Measurements from ENCODE around the gene COMTD1. TPM values are rescaled to one million over a fixed set of nuclear protein-coding genes. Genes with fewer than 3 reads are reported as not detected.

Gene COMTD1
- polyA plus RNA-seq, 3 donors = 15.6 to 16.5 (median 16.1) TPM

DNA sequence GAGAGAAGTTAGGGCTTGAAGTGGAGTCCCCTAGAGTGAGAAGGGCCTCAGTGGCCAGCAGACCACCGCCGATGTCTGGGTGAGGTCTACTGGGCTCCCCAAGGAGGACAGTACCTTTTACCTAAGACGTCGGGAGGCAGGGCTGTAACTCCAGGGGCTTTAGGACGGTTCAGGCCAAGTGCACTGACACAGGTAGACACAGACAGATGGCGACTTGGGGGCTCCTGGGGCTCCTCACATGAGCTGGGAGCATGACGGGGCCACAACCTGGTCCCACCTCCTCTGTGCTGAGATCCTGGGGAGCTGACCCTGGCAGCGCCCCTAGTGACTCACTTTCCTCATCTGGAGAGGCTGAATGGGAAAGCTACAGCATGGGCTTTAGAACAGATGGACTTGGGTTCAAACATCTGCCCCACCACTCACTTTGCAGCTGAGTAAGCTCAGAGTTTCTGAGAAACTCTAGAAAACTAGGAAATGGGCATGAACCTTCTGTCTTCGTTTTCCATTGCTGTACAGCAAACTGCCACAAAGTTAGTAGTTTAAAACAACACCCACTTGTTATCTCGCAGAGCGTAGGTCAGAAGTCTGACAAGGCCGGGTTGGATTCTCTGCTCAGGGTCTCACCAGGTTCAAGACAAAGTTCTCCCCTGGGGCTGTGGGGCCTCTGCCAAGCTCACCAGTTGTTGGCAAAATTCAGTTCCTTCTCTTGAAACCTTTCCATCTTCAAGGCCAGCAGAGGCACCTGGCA lies 4.7 kb upstream of the COMTD1 start:
- Histone ChIP-seq H3K4me1 (ENCODE audit: control insufficient read depth in 1 of 2, insufficient read depth in 2 of 2, low read length in 2 of 2) (peaks cover 0 to 5% of the 10 kb centered on the region in 2 donors), H3K27ac (ENCODE audit: low read depth in 1 of 2, low read length in 2 of 2) (no peak overlapping the region), H3K4me3 (replicated peaks in 1 of 3; ENCODE audit: low read depth in 2 of 3, low read length in 3 of 3) (no peak overlapping the region), H3K27me3 (ENCODE audit: control insufficient read depth in 2 of 2, insufficient read depth in 2 of 2, low read length in 2 of 2) (no peaks in the 10 kb centered on the region), H3K36me3 (replicated peaks in 1 of 2; ENCODE audit: control insufficient read depth in 1 of 2, insufficient read depth in 2 of 2, low read length in 2 of 2) (no peaks in the 10 kb centered on the region), H3K9ac (ENCODE audit: insufficient read depth, low read length, poor library complexity, severe bottlenecking) (no peak overlapping the region), H3K9me3 (replicated peaks in 1 of 2; ENCODE audit: control insufficient read depth in 1 of 2, insufficient read depth in 1 of 2, low read length in 2 of 2) (no peaks in the 10 kb centered on the region), H4K20me1 (ENCODE audit: insufficient read depth, low read length) (no peaks in the 10 kb centered on the region), H2AFZ (ENCODE audit: insufficient read depth, low read depth, low read length, poor library complexity, severe bottlenecking) (no peak overlapping the region), H3K4me2 (replicated peaks; ENCODE audit: extremely low read depth, low read length, poor library complexity, severe bottlenecking) (no peak overlapping the region), H3K79me2 (ENCODE audit: insufficient read depth, low read length) (no peaks in the 10 kb centered on the region)
- H3K36me3 Mint-ChIP-seq = no peaks in the 10 kb centered on the region
- H3K9me3 Mint-ChIP-seq = no peaks in the 10 kb centered on the region
- intact Hi-C loops (cut with micrococcal nuclease) = no loop called here
- no peak overlapping the region for H3K4me3 Mint-ChIP-seq
- TF ChIP-seq, protein P1, sequence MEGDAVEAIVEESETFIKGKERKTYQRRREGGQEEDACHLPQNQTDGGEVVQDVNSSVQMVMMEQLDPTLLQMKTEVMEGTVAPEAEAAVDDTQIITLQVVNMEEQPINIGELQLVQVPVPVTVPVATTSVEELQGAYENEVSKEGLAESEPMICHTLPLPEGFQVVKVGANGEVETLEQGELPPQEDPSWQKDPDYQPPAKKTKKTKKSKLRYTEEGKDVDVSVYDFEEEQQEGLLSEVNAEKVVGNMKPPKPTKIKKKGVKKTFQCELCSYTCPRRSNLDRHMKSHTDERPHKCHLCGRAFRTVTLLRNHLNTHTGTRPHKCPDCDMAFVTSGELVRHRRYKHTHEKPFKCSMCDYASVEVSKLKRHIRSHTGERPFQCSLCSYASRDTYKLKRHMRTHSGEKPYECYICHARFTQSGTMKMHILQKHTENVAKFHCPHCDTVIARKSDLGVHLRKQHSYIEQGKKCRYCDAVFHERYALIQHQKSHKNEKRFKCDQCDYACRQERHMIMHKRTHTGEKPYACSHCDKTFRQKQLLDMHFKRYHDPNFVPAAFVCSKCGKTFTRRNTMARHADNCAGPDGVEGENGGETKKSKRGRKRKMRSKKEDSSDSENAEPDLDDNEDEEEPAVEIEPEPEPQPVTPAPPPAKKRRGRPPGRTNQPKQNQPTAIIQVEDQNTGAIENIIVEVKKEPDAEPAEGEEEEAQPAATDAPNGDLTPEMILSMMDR (IDR thresholded peaks at IDR 0.05) = no peak
- H3K4me1 Mint-ChIP-seq = peaks cover 3% of the 10 kb centered on the region
- DNase-seq = no peak
- WGBS (ENCODE audit: insufficient coverage) = 96% methylated on average over 12 of the region's 12 CpGs
- H3K27ac Mint-ChIP-seq = peak overlapping the region in 2 of 7 donors; percentile 52 to 78
- peaks cover 0 to 7% (median 1%) of the 10 kb centered on the region in 3 donors for H3K27me3 Mint-ChIP-seq (ENCODE audit: low read depth in 3 of 3)

DNA sequence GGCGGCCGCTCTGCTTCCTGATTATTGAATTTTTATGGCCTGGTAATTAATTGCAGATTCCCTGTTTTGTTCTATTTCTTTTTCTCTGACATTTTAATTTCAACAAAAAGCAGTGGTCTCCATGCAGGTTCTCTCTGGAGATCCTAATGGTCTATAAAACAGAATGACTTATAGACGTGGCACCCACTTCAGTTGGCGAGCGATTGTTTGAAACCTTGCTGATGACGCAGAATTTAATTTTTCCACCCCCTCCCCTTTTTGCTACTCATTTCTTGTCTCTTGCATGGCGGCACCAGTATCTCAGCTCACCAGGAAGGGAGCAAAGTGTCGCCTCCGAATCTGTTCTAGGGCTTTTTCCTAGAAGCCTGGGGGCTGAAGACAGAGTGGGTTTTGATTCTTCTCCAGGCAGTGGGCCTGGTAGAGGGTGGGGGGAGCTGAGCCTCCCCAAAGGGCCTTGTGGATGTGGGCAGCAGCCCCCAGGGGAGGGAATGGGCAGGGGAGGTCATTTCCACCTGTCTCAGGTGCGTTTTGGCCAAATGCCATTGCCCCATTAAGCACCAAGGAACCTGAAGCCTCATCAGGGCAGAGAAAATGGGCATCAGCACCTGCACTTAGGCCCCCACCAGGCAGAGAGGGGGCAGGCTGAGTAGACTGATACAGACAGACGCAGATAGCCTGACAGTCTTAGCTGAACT lies 3.5 kb upstream of the COMTD1 start:
- intact Hi-C loops (cut with micrococcal nuclease) = loop anchor here (5.0 to 10.0 kb wide), 4 partner anchors 194 to 992 kb away; partner anchors contain the start of gene KAT6B (in 1 of the 2)
- Mint-ChIP-seq H3K4me3 (no peak overlapping the region), H3K9me3 (no peaks in the 10 kb centered on the region), H3K27ac (peak overlapping the region in 1 of 7 donors; percentile 32), H3K27me3 (ENCODE audit: low read depth in 3 of 3) (peaks cover 0 to 7% (median 1%) of the 10 kb centered on the region in 3 donors), H3K36me3 (no peaks in the 10 kb centered on the region), H3K4me1 (peaks cover 6% of the 10 kb centered on the region)
- WGBS (ENCODE audit: insufficient coverage) = 90% methylated on average over 7 of the region's 11 CpGs
- Histone ChIP-seq H3K9ac (ENCODE audit: insufficient read depth, low read length, poor library complexity, severe bottlenecking) (no peak overlapping the region), H4K20me1 (ENCODE audit: insufficient read depth, low read length) (no peaks in the 10 kb centered on the region), H3K9me3 (replicated peaks in 1 of 2; ENCODE audit: control insufficient read depth in 1 of 2, insufficient read depth in 1 of 2, low read length in 2 of 2) (no peaks in the 10 kb centered on the region), H3K36me3 (replicated peaks in 1 of 2; ENCODE audit: control insufficient read depth in 1 of 2, insufficient read depth in 2 of 2, low read length in 2 of 2) (no peaks in the 10 kb centered on the region), H3K4me2 (replicated peaks; ENCODE audit: extremely low read depth, low read length, poor library complexity, severe bottlenecking) (no peak overlapping the region), H2AFZ (ENCODE audit: insufficient read depth, low read depth, low read length, poor library complexity, severe bottlenecking) (no peak overlapping the region), H3K27ac (ENCODE audit: low read depth in 1 of 2, low read length in 2 of 2) (no peak overlapping the region), H3K4me3 (replicated peaks in 1 of 3; ENCODE audit: low read depth in 2 of 3, low read length in 3 of 3) (no peak overlapping the region), H3K79me2 (ENCODE audit: insufficient read depth, low read length) (no peaks in the 10 kb centered on the region), H3K27me3 (ENCODE audit: control insufficient read depth in 2 of 2, insufficient read depth in 2 of 2, low read length in 2 of 2) (no peaks in the 10 kb centered on the region), H3K4me1 (ENCODE audit: control insufficient read depth in 1 of 2, insufficient read depth in 2 of 2, low read length in 2 of 2) (peaks cover 12 to 17% of the 10 kb centered on the region in 2 donors)
- TF ChIP-seq, protein P1 (IDR thresholded peaks at IDR 0.05) = no peak
- no peak for DNase-seq

All from CD14-positive monocyte (primary cell).